ENCODE results near the gene SIGLEC11.

- TF ChIP-seq POLR2A (IDR thresholded peaks at IDR 0.05; ENCODE audit: low read depth, low read length) (no peak), POLR2AphosphoS5 (IDR thresholded peaks at IDR 0.05; ENCODE audit: low read depth, low read length) (no peak), SPI1 (IDR thresholded peaks at IDR 0.05; ENCODE audit: low read depth, low read length) (no peak), TAF1 (IDR thresholded peaks at IDR 0.05; ENCODE audit: low read depth, low read length) (no peak)
These were observed 30.4 kb downstream of the SIGLEC11 start for GRCh38 chr19:49930483-49931011.

Measured in GM12891 (cell line).